ENCODE measurements around the gene NAGPA.

The NAGPA gene

DNA sequence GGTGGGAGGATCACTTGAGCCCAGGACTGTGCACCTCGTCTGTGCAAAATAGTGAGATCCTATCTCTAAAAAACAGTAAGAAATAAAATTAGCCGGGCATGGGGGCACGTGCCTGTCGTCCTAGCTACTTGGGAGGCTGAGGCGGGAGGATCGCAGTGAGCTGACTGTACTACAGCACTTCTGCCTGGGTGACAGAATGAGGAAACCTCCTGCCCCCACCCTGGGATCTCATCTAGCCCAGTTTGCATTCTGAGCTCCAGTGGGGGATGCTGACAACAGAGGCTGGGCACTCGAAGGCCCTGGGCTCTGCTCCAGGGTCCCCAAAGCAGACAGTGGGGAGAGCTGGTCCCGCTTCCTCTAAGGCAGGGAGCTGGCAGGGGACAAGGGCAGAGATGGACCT lies 7.1 kb downstream of the NAGPA start:
- no peak for DNase-seq

DNA sequence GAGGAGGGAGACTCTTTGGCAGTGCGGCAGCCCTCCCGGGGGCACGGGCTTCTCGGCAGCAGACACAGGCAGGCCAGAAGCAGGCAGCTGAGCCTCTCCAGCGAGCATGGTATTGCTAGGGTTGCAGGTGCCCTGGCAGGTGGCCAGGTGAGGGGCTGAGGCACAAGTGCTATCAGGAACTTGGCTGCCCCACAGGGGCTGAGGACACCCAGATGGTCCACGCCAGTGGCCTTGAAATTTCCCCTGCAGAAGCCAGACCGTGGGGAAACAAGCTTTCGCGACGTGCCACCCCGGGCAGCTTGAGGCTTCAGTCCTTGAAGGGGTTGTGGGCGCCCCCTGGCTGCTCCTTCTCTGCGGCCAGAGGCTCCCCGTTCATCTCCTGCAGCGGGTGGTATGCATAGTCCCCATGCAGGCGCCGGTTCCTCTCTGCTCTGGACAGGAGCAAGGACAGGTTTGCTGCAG lies 8.5 kb downstream of the NAGPA start:
- no peak for DNase-seq

- DNase-seq: no peak
These were observed 9.1 kb downstream of the NAGPA start for GRCh38 chr16:5024632-5025031.

- DNase-seq: no peak
These were observed 11.2 kb downstream of the NAGPA start for GRCh38 chr16:5022521-5022920.

- no peak for DNase-seq
These were observed 13.2 kb downstream of the NAGPA start for GRCh38 chr16:5020551-5020950.

DNA sequence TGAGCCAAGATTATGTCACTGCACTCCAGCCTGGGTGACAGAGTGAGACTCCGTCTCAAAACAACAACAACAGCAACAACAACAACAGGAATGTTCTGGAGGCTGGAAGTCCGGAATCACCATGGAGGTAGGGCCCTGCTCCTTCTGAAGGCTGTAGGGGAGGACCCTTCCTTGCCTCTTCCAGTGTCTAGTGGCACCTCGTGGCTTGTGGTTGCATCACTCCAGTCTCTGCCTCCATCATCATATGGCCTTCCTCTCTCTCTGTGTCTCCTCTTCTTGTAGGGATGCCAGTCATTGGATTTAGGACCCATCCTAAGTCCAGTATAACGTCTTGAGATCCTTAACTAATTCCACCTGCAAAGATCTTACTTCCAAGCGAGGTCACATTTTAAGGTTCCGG lies 14.0 kb downstream of the NAGPA start:
- no peak for DNase-seq

GRCh38 chr16:5018793-5019192 lies 14.9 kb downstream of the NAGPA start:
- no peak for DNase-seq

- no peak for DNase-seq
These were observed 16.1 kb downstream of the NAGPA start for GRCh38 chr16:5017678-5017969.

DNA sequence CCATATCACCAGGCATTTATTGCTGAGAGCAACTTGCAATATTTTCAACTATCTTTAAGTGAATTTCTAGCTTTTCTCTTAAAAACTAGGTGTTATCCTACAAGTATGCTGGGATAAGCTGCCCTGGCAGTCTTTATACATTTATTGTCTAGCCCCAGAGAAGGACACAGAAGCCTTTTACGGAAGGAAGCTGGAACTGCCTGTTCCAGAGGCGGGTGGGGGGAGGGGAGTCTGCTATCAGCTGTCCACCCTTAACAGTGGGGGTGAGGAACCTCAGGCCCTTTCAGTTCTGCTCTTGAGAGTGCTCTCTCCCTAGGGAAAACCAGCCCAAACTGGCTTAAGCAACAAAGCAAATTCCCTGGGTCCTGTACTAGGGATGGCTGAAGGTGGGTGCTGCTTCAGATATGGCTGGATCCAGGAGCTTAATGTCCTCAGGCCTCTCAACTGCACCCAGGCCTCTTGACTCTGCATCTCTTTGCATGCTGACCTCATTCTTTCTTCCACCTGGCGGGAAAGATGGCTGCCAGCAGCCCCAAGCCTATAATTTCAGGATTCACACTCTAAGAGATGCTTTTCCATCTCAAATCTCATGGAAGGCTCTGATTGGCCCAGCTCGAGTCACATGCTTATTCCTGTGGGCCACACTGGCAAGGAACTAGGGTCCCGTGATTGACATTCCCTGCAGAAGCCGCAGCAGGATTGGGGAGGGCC lies 16.6 kb downstream of the NAGPA start:
- DNase-seq: no peak

DNA sequence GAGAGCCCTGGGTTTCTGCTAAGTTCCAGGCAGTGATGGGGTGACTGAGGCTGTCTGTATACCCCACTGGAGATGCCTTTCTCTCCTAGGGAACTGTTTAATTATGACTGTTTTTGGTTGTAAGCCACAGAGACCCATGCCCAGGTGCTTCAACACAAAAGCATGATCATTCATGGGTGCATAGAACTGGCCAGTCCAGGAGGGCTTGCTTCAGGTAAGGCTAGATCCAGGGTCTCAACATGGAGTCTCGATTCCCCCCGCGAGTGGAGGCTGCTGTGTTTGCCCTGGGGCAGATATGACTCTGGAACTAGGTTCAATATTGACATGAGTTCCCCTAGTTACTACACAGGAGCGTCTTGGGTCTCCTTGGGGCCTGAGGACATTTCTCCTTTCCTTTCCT lies 17.8 kb downstream of the NAGPA start:
- DNase-seq: no peak

DNA sequence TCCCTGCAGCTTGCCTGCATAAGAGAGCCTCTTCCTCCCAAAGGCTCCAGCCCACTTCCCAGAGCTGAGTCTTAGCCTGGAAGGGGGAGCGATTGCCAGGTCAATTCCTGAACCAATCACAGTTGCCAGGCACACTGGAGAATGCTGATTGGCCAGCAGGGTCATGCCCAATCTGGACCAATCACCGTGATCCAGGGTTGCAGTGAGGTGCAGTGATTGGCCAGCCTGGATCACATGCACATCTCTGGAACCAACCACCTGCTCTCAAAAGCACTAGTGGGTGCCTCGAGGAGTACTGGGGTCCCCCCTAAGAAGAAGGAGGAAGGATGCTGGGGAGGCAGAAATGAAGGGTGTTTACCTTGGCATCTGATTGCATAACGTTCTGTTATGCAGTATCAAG lies 18.4 kb downstream of the NAGPA start:
- DNase-seq: no peak

GRCh38 chr16:5012887-5013286 lies 20.8 kb downstream of the NAGPA start:
- DNase-seq: no peak

- DNase-seq: no peak
These were observed 22.1 kb downstream of the NAGPA start for GRCh38 chr16:5011637-5012036.

- DNase-seq: no peak
These were observed 23.0 kb downstream of the NAGPA start for GRCh38 chr16:5010576-5011329.

GRCh38 chr16:5008311-5008731 lies 25.4 kb downstream of the NAGPA start:
- no peak for DNase-seq

DNA sequence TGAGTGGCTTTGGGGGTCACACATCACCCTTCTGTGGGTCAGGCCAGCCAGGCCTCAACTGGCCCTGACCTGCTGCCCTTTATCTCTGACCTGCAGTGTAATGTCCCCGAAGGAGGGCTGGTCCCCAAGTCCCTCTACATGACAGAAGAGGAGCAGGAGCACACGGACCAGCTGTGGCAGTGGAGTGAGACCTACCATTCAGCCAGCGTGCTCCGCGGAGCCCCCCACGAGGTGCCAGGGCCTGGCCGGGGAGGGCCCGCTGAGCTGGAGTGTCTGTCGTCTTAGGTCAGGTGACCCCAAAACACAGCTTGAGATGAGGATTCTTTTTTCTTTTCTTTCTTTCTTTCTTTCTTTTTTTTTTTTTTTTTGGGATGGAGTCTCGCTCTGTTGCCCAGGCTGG lies 26.5 kb downstream of the NAGPA start:
- no peak for DNase-seq

DNA sequence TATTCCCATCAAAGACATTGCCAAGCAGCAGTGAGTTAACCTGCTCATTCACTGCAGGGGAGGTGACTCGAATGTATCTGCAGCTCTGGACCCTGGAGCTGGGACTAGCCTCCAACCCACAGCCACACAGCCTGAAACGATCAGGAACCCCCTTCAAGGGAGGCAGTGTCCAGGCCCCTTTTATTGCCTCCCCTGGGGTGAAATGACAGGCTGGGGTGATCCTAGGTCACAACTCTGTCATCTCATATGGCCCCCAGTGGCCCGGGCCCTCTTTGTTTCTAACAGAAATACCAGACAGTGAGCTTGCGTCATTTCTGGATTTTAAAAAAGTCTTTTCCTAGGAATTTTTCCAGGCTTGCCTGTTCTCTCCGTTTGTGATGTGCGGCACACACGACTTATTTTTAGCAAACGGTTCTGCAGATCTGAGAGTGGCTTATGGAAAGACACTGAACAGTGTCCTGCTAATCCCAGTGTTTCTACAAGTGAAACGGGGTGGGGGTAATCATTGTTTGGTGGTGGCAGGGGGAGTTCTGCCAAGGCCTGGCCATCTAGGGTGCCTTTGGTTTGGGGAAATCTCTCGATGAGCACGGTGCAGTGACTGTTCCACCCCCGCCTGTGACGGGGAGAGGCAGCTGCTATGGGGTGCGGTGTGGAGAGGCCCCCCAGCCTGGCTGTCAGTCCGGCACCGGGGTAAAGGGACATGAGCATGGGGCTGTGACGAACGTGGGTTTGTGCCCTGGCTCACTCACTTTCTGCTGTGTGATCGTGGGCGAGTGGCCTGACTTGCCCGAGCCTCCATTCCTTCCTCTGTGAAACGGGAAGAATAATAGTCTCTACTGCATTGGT lies 27.2 kb downstream of the NAGPA start:
- no peak for DNase-seq

DNA sequence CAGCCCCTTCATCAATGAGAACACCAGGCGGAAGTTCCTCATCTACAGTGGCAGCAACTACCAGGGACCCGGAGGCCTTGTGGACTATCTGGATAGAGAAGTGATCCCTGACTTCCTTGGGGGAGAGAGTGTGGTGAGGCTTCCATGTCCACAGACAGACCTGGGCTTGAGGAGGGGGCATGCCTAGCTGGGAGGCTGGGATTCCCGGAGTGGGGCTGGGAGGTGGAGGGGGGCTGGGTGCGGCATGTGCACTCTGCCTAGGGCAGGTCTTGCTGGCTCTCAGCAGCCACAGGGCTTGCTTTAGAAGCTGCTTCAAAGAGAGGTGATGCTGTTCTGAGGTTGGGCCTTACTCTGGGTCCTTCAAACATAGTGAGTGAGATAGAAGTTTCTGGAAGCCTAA lies 27.8 kb downstream of the NAGPA start:
- DNase-seq: no peak

DNA sequence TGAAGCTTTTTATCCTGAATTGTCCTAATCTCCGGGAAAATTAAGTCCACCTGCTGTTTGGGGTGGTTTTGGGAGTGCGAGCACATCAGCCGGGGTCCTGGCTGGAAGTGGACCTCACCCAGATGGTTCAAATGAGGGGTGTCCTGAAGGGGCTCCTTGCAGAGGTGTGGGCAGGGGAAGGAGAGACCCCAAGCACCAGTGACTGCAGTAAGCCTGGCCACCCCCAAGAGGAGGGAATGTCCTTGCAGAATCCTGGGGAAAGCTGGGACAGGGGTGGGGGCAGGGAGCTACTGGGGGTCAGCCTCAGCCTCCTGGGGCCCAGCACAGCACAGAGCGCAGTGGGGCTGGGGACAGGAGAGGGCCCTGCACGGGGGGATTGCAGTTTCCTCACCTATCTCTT lies 29.4 kb downstream of the NAGPA start:
- no peak for DNase-seq

DNA sequence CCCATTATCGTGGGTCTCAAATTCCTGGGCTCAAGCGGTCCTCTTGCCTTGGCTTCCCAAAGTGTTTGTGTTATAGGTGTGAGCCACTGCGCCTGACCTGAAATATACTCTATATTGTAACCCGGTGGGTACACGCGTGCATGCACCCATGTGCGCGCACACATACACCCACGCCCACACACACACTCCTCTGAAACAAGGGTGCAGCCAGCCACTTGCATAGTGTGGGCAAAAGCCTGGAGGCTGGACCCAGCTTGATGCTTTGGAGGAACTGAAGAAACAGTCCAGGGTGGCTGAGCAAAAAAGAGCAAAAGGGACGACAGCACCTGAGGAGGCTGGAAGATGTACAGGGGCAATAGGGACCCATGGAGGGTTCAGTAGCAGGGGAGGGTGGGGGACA lies 29.9 kb downstream of the NAGPA start:
- no peak for DNase-seq

DNA sequence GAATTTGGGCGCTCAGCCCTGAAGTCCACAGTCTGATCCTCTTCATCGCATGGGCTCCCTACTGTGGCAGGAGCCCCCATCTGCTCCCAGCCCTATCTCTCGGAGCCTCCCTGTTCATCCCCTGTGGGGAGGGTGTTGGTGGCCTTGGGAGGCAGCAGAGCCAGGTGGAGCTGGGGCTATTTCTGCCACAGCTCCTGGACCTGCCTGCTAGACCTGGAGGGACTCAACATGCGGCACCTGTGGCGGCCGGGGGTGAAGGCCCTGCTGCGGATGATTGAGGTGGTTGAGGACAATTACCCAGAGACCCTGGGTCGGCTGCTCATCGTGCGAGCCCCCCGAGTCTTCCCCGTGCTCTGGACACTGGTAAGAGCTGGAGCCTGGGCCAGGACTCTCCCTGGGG lies 30.5 kb downstream of the NAGPA start:
- DNase-seq: no peak

DNA sequence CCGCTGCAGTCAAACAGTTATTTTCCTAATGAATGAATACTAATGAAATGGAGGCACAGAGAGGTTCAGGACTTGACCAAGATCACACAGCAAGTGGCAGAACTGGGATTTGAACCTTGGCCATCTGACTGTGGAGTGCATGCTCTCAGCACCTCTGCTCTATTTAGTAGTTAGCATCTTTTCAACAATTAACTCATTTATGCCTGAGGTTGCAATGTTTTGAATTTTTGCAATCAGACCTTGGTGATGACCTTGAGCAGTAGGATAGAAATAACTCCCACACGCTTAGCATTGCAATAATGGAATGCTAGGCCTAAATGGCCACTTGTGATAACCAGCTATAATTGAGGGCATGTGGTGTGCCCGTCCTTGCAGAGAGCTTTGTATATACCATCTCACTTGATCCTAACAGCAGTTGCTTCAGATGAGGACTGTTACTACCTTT lies 31.0 kb downstream of the NAGPA start:
- no peak for DNase-seq

GRCh38 chr16:5001986-5002385 lies 31.7 kb downstream of the NAGPA start:
- DNase-seq: no peak

- no peak for DNase-seq
These were observed 32.2 kb downstream of the NAGPA start for GRCh38 chr16:5001571-5001970.
